ENCODE measurements around the gene CSRNP3. TPM values are rescaled to one million over a fixed set of nuclear protein-coding genes. Genes with fewer than 3 reads are reported as not detected.

Gene CSRNP3
- total RNA-seq, 1 donor from 2014 or later, result 0.26 TPM

- no peaks in the 10 kb centered on the region for H3K36me3 ChIP-seq (ENCODE audit: control insufficient read depth, insufficient read depth, low read length)
- TF ChIP-seq CTCF (IDR thresholded peaks at IDR 0.05; ENCODE audit: insufficient read depth, low read length, severe bottlenecking), result no peak
- no peak for FAIRE-seq
- no peak for DNase-seq (ENCODE audit: low read depth)
- no peaks in the 10 kb centered on the region for H3K27me3 ChIP-seq (ENCODE audit: control insufficient read depth, insufficient read depth, low read length)
- no peak overlapping the region for H3K4me3 ChIP-seq (ENCODE audit: low read depth, low read length)
Observed at GRCh38 chr2:165505514-165505913, 36.0 kb downstream of the CSRNP3 start.

- no peak for TF ChIP-seq CTCF (IDR thresholded peaks at IDR 0.05; ENCODE audit: insufficient read depth, low read length, severe bottlenecking)
- no peaks in the 10 kb centered on the region for H3K27me3 ChIP-seq (ENCODE audit: control insufficient read depth, insufficient read depth, low read length)
- no peak overlapping the region for H3K4me3 ChIP-seq (ENCODE audit: low read depth, low read length)
- FAIRE-seq, result no peak
- peak; percentile 16 for DNase-seq (ENCODE audit: low read depth)
- H3K36me3 ChIP-seq (ENCODE audit: control insufficient read depth, insufficient read depth, low read length), result no peaks in the 10 kb centered on the region
Observed at GRCh38 chr2:165508927-165509326, 39.4 kb downstream of the CSRNP3 start.

- TF ChIP-seq CTCF (IDR thresholded peaks at IDR 0.05; ENCODE audit: insufficient read depth, low read length, severe bottlenecking), result no peak
- Histone ChIP-seq H3K4me3 (ENCODE audit: low read depth, low read length) (no peak overlapping the region), H3K36me3 (ENCODE audit: control insufficient read depth, insufficient read depth, low read length) (no peaks in the 10 kb centered on the region), H3K27me3 (ENCODE audit: control insufficient read depth, insufficient read depth, low read length) (no peaks in the 10 kb centered on the region)
- DNase-seq (ENCODE audit: low read depth) (no peak), FAIRE-seq (no peak)
Observed at GRCh38 chr2:165513479-165513878, 44.0 kb downstream of the CSRNP3 start.

GRCh38 chr2:165518611-165519010 is 49.1 kb downstream of the CSRNP3 start:
- Histone ChIP-seq H3K27me3 (ENCODE audit: control insufficient read depth, insufficient read depth, low read length) (no peaks in the 10 kb centered on the region), H3K4me3 (ENCODE audit: low read depth, low read length) (no peak overlapping the region), H3K36me3 (ENCODE audit: control insufficient read depth, insufficient read depth, low read length) (no peaks in the 10 kb centered on the region)
- DNase-seq (ENCODE audit: low read depth) (no peak), FAIRE-seq (no peak)
- TF ChIP-seq CTCF (IDR thresholded peaks at IDR 0.05; ENCODE audit: insufficient read depth, low read length, severe bottlenecking), result no peak

GRCh38 chr2:165522719-165523118 is 53.2 kb downstream of the CSRNP3 start:
- DNase-seq (ENCODE audit: low read depth), result no peak

More at GRCh38 chr2:165522719-165523118, 53.2 kb downstream of the CSRNP3 start:
- no peaks in the 10 kb centered on the region for H3K36me3 ChIP-seq (ENCODE audit: control insufficient read depth, insufficient read depth, low read length)
- H3K4me3 ChIP-seq (ENCODE audit: low read depth, low read length), result no peak overlapping the region
- H3K27me3 ChIP-seq (ENCODE audit: control insufficient read depth, insufficient read depth, low read length), result no peaks in the 10 kb centered on the region
- TF ChIP-seq CTCF (IDR thresholded peaks at IDR 0.05; ENCODE audit: insufficient read depth, low read length, severe bottlenecking), result no peak
- no peak for FAIRE-seq

All from bronchial epithelial cell (primary cell).